GM19467 (cell line): ENCODE results near the gene SPATA24.
"Not testable (repeated sequence)": the region's sequence is repeated elsewhere in the genome, so short reads cannot be mapped to it uniquely, and the experiment has no call there.

ENCODE experiments used
- ATAC-seq: cut with Tn5 transposase; IDR thresholded peaks from one replicate; pipeline ENCODE4 v1.9.1; 2021; ENCODE audit warnings: mild to moderate bottlenecking, moderate library complexity; ENCODE audit not compliant: unreplicated experiment

SPATA24 gene

DNA sequence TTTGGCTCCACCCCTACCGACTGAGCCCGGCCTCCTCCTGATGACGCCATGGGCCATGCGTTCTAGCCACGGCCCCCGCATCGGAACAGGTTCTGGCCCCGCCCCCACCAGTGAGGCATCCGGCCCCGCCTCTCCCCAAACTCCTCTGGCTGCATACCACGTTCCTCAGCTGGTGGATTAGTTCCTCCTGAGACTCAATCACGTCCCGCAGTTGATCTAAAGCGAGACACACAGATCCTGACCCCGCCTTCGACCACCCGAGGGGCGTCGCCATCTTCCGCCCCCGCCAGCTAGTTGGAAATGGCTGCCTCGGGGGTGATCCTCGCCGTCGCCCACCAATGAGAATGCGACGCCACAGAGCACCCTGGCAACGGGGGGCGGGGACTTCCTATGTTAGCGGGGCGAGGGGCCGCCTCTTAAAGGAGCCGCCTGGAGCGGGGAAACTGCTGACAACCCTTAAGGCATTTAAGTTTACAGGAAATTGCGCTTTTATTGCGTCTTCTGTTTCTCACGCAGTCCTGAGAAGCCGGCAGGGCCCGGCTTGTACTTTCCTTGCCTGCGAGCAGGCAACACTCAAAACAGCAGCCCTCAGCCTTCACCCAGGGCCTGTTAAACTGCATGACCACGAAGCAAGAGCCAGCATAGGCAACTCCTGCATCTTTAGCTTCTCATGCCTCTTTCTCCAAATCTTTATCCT, at the start of gene SPATA24:
TSS of gene SPATA24 (minus strand) at position 303 of the 697 bp plus-strand sequence. CDS start at position 274, 29 bp downstream.
- ATAC-seq: peak; percentile 85

DNA sequence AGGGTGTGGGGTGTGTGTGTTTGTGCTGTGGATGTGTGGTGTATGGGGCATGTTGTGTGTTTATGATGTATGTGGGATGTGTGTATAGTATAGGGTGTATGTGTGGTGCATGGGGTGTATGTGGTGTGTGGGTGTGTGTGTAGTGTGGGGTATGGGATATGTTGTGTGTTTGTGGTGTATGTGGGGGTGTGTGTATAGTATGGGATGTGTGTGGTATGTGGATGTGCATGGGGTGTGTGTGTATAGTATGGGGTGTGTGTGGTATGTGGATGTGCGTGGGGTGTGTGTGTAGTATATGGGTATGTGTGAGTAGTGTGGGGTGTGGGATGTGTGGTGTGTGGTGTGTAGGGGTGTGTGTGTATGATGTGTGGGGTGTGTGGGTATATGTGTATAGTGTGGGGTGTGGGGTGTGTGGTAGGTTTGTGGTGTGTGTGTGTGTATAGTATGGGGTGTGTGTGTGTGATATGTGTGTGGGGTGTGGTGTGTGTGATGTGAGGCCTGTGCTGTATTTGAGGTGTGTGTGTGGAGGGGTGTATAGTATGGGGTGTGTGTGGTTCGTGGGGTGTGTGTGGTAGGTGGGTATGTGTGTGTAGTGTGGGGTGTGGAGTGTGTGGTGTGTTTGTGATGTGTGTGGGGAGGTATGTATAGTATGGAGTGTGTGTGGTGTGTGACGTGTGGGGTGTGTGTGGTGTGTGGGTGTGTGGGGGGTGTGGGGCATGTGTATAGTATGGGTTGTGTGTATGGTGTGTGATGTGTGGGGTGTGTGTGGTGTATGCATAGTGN, 48.2 kb upstream of the SPATA24 start:
- no peak for ATAC-seq

DNA sequence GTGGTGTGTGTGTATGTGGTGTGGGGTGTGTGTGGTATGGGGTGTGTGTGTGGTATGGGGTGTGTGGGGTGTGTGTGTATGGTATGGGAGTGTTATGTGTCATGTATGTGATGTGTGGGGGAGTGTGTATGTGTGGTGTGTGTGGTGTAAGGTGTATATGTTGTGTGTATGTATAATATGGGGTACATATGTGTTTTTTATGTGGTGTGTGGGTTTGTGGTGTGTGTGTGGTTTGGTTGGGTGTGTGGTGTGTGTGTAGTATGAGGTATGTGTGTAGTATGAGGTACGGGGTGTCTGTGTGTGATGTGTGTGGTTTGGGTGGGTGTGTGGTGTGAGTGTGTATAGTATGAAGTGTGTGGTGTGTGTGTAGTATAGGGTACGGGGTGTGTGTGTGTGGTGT, 47.3 kb upstream of the SPATA24 start:
- ATAC-seq: no peak

DNA sequence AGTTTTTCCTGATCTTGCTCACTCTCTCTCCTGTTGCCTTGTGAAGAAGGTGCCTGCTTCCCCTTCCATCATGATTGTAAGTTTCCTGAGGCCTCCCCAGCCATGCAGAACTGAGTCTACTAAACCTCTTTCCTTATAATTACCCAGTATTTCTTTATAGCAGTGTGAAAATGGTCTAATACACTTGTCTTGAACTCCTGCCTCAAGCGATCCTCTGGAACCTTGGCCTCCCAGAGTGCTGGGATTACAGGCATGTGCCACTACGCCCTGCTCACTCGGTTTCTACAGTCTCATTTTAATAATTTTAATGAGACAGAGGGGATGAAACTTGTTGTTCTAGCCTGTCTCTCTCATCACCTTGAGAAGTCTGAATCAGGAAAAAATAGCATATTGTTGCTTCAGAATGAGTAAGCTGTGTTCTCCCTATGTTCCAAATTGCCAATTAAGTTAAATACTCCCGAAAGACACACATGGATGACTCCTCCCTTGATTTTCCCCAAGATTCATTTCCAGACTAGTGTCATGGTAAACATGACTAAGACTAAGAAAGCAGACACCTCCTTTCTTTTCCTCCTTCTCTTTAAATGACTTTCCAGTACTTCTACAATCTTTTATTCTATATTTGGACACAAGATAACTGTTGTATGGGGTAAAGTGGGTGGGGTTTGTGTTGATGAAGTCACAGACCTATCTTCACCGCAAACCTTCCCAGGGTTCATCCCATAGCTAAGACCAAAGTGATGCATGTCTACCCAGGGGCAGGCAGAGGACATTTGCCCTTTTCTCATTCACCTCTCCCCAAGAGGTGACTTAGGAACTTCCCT, 43.3 kb upstream of the SPATA24 start:
- ATAC-seq: no peak

DNA sequence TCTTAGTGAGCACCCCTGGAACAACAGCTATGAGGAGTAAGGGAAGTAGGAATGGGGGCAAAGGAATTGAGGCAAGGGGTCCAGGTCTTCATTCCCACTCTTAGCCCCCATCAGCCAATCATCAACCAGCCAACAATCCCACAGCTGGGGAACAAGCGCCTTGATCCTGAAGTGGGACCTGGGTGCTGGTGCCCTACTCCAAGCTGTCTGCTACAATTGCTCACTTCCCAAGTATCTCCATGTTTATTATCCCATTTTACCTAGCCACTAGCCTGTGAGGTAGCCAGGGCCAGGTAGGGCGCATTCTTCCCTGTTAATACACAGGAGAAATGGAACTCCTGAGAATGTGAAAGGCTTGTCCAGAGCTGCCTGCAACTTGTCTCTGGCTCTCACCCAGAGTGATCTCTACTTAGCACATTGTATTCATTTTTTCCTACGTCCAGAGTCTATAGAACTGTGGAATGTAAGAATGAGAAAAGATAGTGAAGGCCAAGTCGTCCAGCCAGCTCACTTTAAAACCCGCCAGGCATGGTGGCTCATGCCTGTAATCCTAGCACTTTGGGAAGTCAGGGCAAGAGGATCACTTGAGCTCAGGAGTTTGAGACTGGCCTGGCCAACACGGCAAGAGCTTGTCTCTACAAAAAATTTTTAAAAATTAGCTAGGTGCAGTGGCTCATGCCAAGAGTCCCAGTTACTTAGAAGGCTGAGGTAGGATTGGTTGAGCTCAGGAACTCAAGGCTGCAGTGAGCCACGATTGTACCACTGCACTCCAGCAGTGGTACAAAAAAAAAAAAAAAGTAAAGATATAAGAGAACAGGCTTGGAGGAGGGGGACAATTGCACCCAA, 41.7 kb upstream of the SPATA24 start:
- no peak for ATAC-seq

- ATAC-seq: no peak
Observed at GRCh38 chr5:139443831-139444453, 40.1 kb upstream of the SPATA24 start.

GRCh38 chr5:139440416-139440815, 36.5 kb upstream of the SPATA24 start:
- ATAC-seq: not testable (repeated sequence)

- peak; percentile 89 for ATAC-seq
Observed at GRCh38 chr5:139439013-139439903, 35.4 kb upstream of the SPATA24 start, which contains the start of gene DNAJC18. Gene DNAJC18, minus strand, starts transcription at chr5:139439525. Its CDS starts 80 bp downstream, at chr5:139439445.

GRCh38 chr5:139438707-139439012, 34.8 kb upstream of the SPATA24 start:
- no peak for ATAC-seq

- ATAC-seq: no peak
Observed at GRCh38 chr5:139435676-139436075, 31.8 kb upstream of the SPATA24 start.

DNA sequence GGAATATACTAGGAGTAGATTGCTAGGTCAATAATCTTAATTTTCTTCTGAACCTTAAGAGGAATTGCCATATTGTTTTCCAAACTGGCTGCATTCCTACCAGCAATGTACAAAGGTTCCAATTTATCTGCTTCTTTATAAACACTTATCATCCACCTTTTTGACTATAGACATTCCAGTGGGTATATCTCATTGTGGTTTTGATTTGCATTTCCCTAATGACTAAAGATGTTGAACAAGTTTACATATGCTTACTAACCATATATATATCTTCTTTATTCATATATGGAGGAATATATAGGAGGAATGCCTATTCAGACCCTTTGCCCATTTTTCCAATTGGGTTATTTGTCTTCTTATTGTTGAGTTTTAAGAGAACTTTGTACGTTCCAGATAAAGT, 27.8 kb upstream of the SPATA24 start:
- no peak for ATAC-seq

DNA sequence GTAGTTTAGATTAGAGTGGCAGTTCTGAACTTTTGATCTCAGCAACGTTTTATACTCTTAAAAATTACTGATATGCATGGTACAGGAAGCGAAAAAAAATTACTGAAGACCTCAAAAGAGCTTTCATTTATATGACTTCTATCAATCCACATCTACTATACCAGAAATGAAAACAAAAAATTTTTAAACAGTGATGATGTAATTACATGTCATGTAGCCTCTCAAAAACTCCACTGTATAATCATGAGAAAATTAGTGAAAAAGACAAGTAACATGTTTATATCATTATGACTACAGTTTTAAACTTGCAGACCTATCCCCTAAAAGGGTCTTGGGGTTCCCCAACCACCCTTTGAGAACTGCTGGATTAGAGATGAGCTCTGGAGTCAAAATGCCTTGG, 26.1 kb upstream of the SPATA24 start:
- ATAC-seq: no peak

- no peak for ATAC-seq
Observed at GRCh38 chr5:139426203-139426885, 22.5 kb upstream of the SPATA24 start.

- ATAC-seq: no peak
Observed at GRCh38 chr5:139425497-139425896, 21.6 kb upstream of the SPATA24 start.

- no peak for ATAC-seq
Observed at GRCh38 chr5:139422307-139422893, 18.5 kb upstream of the SPATA24 start.

DNA sequence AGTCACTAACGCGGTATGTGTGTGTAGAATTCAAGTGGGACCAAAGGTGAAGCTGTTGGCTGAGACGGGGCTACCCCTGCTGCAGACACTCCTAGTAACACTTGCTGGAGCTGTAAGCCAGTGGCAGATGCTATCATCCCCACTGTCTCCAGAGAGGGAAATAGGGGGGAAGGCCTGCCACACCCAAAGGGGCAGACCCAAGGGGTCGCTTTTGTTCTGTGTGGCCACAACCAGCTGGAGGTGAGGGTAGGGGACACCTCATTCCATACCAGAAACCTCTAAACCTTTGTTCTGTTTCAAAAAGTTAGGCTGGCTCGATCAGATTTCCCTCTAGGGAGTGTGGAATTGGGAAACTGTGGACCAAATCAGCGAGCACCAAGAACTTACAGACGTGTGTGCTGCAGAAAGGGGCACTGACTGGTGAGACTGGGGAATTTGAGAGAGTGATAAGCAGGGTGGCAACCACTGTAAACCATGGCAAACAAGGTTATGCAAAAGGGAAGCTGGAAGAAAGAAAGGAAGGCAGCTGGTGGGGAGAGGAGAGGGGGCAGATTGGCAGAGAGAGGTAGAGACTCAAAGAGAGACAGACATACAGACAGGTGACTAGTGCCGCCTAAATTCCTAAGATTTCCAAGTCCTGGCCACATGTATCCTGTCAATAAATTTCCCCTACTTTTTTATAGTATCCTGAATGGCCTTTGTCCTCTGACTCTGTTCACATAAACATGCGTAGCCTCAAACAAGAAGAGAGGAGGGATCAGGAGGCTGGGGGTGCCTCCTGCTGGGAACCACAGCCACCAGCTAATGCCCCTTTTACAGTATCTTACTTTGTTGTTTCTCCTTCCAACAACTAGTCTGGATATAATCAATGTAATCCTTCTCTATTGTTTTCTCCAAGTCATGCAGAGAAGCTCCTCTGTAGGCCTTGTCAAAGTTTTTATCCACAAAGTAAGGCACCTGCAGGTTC, 15.6 kb upstream of the SPATA24 start:
- ATAC-seq: no peak

DNA sequence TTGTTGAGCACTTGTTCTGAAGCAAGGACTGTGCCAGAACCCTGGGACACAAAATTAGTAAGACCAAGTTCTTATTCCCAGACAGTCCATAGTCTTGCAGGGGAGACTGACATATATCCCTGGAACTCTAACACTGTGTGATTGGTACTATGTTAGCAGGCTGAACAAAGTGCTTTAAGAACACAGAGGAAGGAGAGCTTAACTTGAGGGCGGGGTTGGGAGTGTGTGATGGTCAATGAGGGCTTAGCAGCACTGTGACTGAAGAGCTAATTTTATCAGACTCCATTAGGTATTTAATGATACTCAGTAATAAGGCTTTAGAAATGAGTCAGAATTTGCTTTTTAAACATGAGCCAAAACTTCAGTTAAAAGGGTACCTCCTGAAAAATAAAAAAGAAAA, 14.9 kb upstream of the SPATA24 start:
- no peak for ATAC-seq
